Activated naive CD4-positive, alpha-beta T cell treated with anti-CD3 and anti-CD28 coated beads, Interleukin-2, amount 10 ng/mL, durations not matched to agents 7 days and 5 days (primary cell): Measurements from ENCODE around the gene PSAP.
A peak's percentile ranks its signal among the peaks of the same experiment; 100 is the strongest.

Experiments
- CTCF ChIA-PET: fragments of 350-600 bp; sonication (Branson Sonifier 250); formaldehyde crosslinking; loops from one replicate; lab custom pipeline; 2021; ENCODE audit warnings: antibody characterized with exemption; lab: Charles Lee
- DNase-seq: peaks from one replicate; pipeline ENCODE4 v3.0.0-alpha.2; 2020
- H3K27ac Mint-ChIP-seq: one replicate; pipeline ENCODE4 v1.8.0; 2021; ENCODE audit warnings: mild to moderate bottlenecking, moderate library complexity, mixed read lengths
- H3K27me3 Mint-ChIP-seq: one replicate; pipeline ENCODE4 v1.8.0; 2021; ENCODE audit warnings: mild to moderate bottlenecking, mixed read lengths
- H3K36me3 Mint-ChIP-seq: one replicate; pipeline ENCODE4 v1.8.0; 2021; ENCODE audit warnings: mixed read lengths
- H3K4me1 Mint-ChIP-seq: one replicate; pipeline ENCODE4 v1.8.0; 2021; ENCODE audit warnings: mixed read lengths
- H3K4me3 Mint-ChIP-seq: one replicate; pipeline ENCODE4 v1.8.0; 2021; ENCODE audit warnings: mild to moderate bottlenecking, moderate library complexity, mixed read lengths
- H3K9me3 Mint-ChIP-seq: one replicate; pipeline ENCODE4 v1.8.0; 2021; ENCODE audit warnings: mixed read lengths

PSAP gene

GRCh38 chr10:71797533-71798307, 53.3 kb downstream of the PSAP start:
- Mint-ChIP-seq H3K27me3 (peaks cover 17% of the 10 kb centered on the region), H3K27ac (no peak overlapping the region), H3K4me1 (peaks cover 10% of the 10 kb centered on the region), H3K4me3 (no peak overlapping the region), H3K36me3 (no peaks in the 10 kb centered on the region), H3K9me3 (no peaks in the 10 kb centered on the region)
- CTCF ChIA-PET = interaction anchor here (0.6 to 1.2 kb wide), 2 partner anchors 8 to 251 kb away, joined by 3 read pairs; no protein-coding TSS in a partner anchor
- no peak for DNase-seq

- peaks cover 15% of the 10 kb centered on the region for H3K27me3 Mint-ChIP-seq
- peaks cover 10% of the 10 kb centered on the region for H3K4me1 Mint-ChIP-seq
- H3K4me3 Mint-ChIP-seq = no peak overlapping the region
- no peaks in the 10 kb centered on the region for H3K36me3 Mint-ChIP-seq
- H3K27ac Mint-ChIP-seq = no peak overlapping the region
- H3K9me3 Mint-ChIP-seq = no peaks in the 10 kb centered on the region
- DNase-seq = no peak
- CTCF ChIA-PET = interaction anchor here (0.6 to 1.2 kb wide), 2 partner anchors 9 to 252 kb away, joined by 3 read pairs; no protein-coding TSS in a partner anchor
These were observed 54.2 kb downstream of the PSAP start for GRCh38 chr10:71796749-71797405.

- H3K27me3 Mint-ChIP-seq = peaks cover 27% of the 10 kb centered on the region
- H3K9me3 Mint-ChIP-seq = no peaks in the 10 kb centered on the region
- no peak overlapping the region for H3K4me3 Mint-ChIP-seq
- no peaks in the 10 kb centered on the region for H3K36me3 Mint-ChIP-seq
- peak; percentile 58 for DNase-seq
- CTCF ChIA-PET = interaction anchor here (1.4 kb wide), 1 partner anchor 16 kb away, joined by 6 read pairs; no protein-coding TSS in a partner anchor
- peaks cover 20% of the 10 kb centered on the region for H3K4me1 Mint-ChIP-seq
- no peak overlapping the region for H3K27ac Mint-ChIP-seq
These were observed 55.8 kb downstream of the PSAP start for GRCh38 chr10:71795248-71795647.

- Mint-ChIP-seq H3K27me3 (peaks cover 37% of the 10 kb centered on the region), H3K36me3 (no peaks in the 10 kb centered on the region), H3K9me3 (no peaks in the 10 kb centered on the region), H3K27ac (no peak overlapping the region), H3K4me3 (no peak overlapping the region), H3K4me1 (peaks cover 11% of the 10 kb centered on the region)
- CTCF ChIA-PET = no interaction called here
- no peak for DNase-seq
These were observed 60.2 kb downstream of the PSAP start for GRCh38 chr10:71790749-71791440.

GRCh38 chr10:71789871-71790270, 61.2 kb downstream of the PSAP start:
- no peak overlapping the region for H3K27ac Mint-ChIP-seq
- no peak overlapping the region for H3K4me3 Mint-ChIP-seq
- DNase-seq = no peak
- CTCF ChIA-PET = no interaction called here
- peaks cover 11% of the 10 kb centered on the region for H3K4me1 Mint-ChIP-seq
- H3K36me3 Mint-ChIP-seq = no peaks in the 10 kb centered on the region
- no peaks in the 10 kb centered on the region for H3K9me3 Mint-ChIP-seq
- H3K27me3 Mint-ChIP-seq = peaks cover 46% of the 10 kb centered on the region

GRCh38 chr10:71788954-71789353, 62.1 kb downstream of the PSAP start:
- CTCF ChIA-PET = no interaction called here
- DNase-seq = no peak
- Mint-ChIP-seq H3K4me1 (peaks cover 11% of the 10 kb centered on the region), H3K27ac (no peak overlapping the region), H3K4me3 (no peak overlapping the region), H3K36me3 (no peaks in the 10 kb centered on the region), H3K9me3 (no peaks in the 10 kb centered on the region), H3K27me3 (peaks cover 55% of the 10 kb centered on the region)

GRCh38 chr10:71784679-71785272, 66.3 kb downstream of the PSAP start:
- no peaks in the 10 kb centered on the region for H3K9me3 Mint-ChIP-seq
- no peak overlapping the region for H3K27ac Mint-ChIP-seq
- peaks cover 49% of the 10 kb centered on the region for H3K27me3 Mint-ChIP-seq
- no peaks in the 10 kb centered on the region for H3K36me3 Mint-ChIP-seq
- CTCF ChIA-PET = no interaction called here
- H3K4me3 Mint-ChIP-seq = no peak overlapping the region
- DNase-seq = no peak
- peaks cover 21% of the 10 kb centered on the region for H3K4me1 Mint-ChIP-seq

- Mint-ChIP-seq H3K27me3 (peaks cover 44% of the 10 kb centered on the region), H3K9me3 (no peaks in the 10 kb centered on the region), H3K27ac (no peak overlapping the region), H3K36me3 (no peaks in the 10 kb centered on the region), H3K4me1 (peaks cover 28% of the 10 kb centered on the region), H3K4me3 (no peak overlapping the region)
- DNase-seq = no peak
- CTCF ChIA-PET = no interaction called here
These were observed 67.0 kb downstream of the PSAP start for GRCh38 chr10:71783917-71784678.

GRCh38 chr10:71782917-71783490, 68.0 kb downstream of the PSAP start:
- CTCF ChIA-PET = interaction anchor here (0.7 to 1.7 kb wide), 3 partner anchors 9 to 86 kb away, joined by 3 to 5 read pairs (median 5); partner anchors contain the start of gene VSIR
- H3K4me3 Mint-ChIP-seq = no peak overlapping the region

GRCh38 chr10:71782221-71782916, 68.7 kb downstream of the PSAP start:
- Mint-ChIP-seq H3K9me3 (peaks cover 4% of the 10 kb centered on the region), H3K27me3 (peaks cover 44% of the 10 kb centered on the region), H3K27ac (peak overlapping the region; percentile 35), H3K4me3 (no peak overlapping the region), H3K36me3 (peaks cover 1% of the 10 kb centered on the region), H3K4me1 (peaks cover 41% of the 10 kb centered on the region)
- DNase-seq = no peak
- CTCF ChIA-PET = interaction anchor here (0.7 to 1.7 kb wide), 3 partner anchors 8 to 86 kb away, joined by 3 to 5 read pairs (median 5); partner anchors contain the start of gene VSIR

More at GRCh38 chr10:71782917-71783490, 68.0 kb downstream of the PSAP start:
- no peaks in the 10 kb centered on the region for H3K36me3 Mint-ChIP-seq
- no peak overlapping the region for H3K27ac Mint-ChIP-seq
- H3K4me1 Mint-ChIP-seq = peaks cover 36% of the 10 kb centered on the region
- no peak for DNase-seq
- H3K9me3 Mint-ChIP-seq = no peaks in the 10 kb centered on the region
- H3K27me3 Mint-ChIP-seq = peaks cover 44% of the 10 kb centered on the region

- H3K27ac Mint-ChIP-seq = no peak overlapping the region
- CTCF ChIA-PET = interaction anchor here (1.2 kb wide), 1 partner anchor 44 kb away, joined by 3 read pairs; no protein-coding TSS in a partner anchor
These were observed 70.3 kb downstream of the PSAP start for GRCh38 chr10:71780719-71781118.

GRCh38 chr10:71780156-71780555, 70.9 kb downstream of the PSAP start:
- peaks cover 3% of the 10 kb centered on the region for H3K36me3 Mint-ChIP-seq
- H3K4me1 Mint-ChIP-seq = peaks cover 63% of the 10 kb centered on the region
- CTCF ChIA-PET = interaction anchor here (1.2 kb wide), 1 partner anchor 43 kb away, joined by 3 read pairs; no protein-coding TSS in a partner anchor
- H3K9me3 Mint-ChIP-seq = peaks cover 6% of the 10 kb centered on the region
- DNase-seq = no peak
- peaks cover 26% of the 10 kb centered on the region for H3K27me3 Mint-ChIP-seq
- H3K4me3 Mint-ChIP-seq = no peak overlapping the region
- H3K27ac Mint-ChIP-seq = no peak overlapping the region

More at GRCh38 chr10:71780719-71781118, 70.3 kb downstream of the PSAP start:
- peaks cover 3% of the 10 kb centered on the region for H3K36me3 Mint-ChIP-seq
- DNase-seq = no peak
- H3K4me3 Mint-ChIP-seq = no peak overlapping the region
- H3K9me3 Mint-ChIP-seq = peaks cover 6% of the 10 kb centered on the region
- peaks cover 57% of the 10 kb centered on the region for H3K4me1 Mint-ChIP-seq
- H3K27me3 Mint-ChIP-seq = peaks cover 32% of the 10 kb centered on the region
